ENCODE measurements around the gene WFDC10B. TPM values are rescaled to one million over a fixed set of nuclear protein-coding genes. Genes with fewer than 3 reads are reported as not detected.

WFDC10B gene
- not detected in 5 replicates for total RNA-seq (2022; extraction: Qiagen RNA extraction; ENCODE audit: low read depth)

DNA sequence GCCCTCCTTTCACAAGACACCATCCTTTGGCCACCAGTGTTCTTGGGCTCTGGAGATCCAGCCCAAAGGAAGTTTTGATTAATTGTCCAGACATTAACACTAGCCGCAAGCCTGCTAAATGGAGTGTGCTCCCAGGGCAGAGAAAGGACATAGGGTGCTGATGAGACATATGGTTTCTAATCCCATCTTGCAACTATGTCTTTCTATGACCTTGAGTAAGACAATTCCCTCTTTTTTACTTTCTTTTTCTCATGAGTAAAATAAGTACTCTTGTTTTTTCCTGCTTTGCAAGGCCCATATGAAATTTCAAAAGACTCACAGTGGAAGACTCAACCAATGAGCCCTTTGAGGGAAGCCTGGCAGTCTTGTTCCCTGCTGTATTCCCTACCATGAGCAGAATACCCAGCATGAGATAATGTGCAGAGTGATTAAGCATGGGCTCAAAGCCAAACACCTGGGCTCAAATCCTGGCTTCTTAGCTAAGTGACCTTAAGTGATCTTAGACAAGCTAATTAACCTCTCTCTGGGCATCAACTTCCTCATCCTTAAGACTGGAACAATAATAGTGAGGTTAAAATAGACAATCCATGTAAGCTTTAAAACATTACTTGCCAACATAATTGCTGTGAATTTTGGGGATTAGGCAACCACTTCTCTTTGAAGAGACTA, at the start of gene WFDC10B:
Gene WFDC10B (minus strand): TSS at position 51 of the 669 bp plus-strand sequence. CDS start 19,027 bp downstream, outside the sequence.

DNA sequence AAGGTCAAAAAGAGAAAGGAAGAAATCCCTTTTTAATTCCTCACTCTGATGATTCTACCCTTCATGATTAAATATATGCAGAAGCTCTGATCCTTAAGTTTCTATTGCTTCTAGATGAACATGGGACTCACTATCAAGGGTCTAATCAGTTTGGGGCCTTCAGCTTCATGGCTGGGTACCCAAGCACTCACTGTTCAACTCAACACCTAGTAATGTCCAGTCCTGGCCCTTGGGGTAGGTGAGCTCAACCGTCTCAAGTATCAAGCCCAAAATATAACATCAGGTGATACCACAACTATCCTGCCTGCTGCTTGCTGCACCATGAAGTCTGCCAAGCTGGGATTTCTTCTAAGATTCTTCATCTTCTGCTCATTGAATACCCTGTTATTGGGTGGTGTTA, 17.2 kb upstream of the WFDC10B start, which contains the start of gene SPINT4:
Gene SPINT4 (plus strand): TSS at position 301 of the 400 bp plus-strand sequence. CDS start 21 bp downstream, at position 322.

DNA sequence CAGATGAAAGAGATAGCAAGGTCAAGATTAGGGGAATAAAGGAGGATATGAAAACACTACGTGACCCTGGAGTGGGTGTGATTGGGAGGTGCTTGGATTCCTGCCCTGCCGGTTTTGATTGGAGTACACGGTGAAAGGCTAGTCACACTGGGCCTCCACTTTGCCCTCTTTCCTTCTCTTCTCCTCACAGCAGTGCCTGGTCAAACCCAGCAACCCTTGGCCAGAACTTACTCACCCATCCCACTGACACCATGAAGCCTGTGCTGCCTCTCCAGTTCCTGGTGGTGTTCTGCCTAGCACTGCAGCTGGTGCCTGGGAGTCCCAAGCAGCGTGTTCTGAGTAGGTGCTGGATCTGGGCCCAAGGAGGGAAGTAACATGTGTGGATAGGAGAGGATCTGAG, 2.9 kb downstream of the WFDC10B start, which contains the start of gene WFDC13:
Gene WFDC13 (plus strand): TSS at position 166 of the 400 bp plus-strand sequence. CDS start 86 bp downstream, at position 252.

DNA sequence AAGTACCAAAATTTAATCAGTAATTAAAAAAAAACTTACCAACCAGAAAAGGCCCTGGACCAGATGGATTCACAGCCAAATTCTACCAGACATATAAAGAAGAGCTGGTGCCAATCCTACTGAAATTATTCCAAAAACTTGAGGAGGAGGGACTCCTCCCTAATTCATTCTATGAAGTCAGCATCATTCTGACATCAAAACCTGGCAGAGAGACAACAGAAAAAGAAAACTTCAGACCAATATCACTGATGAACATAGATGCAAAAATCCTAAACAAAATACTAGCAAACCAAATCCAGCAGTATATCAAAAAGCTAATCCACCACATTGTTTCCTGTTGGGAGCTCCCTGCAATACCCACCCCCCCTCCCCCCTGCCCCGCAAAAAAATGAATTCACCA, 34.7 kb downstream of the WFDC10B start, which contains the start of gene WFDC11:
Gene WFDC11 (minus strand): TSS at position 101 of the 400 bp plus-strand sequence. CDS start 19,639 bp downstream, outside the sequence.

Other genes starting within 250 kb of the WFDC10B start
- gene WFDC2, start 235.3 kb downstream of the WFDC10B start, total RNA-seq (2022; extraction: Qiagen RNA extraction; ENCODE audit: low read depth) = 0.11 TPM in 1 of 5 replicates, not detected in the others
- not detected in 5 replicates for gene SPINT3, start 189.4 kb downstream of the WFDC10B start, total RNA-seq (2022; extraction: Qiagen RNA extraction; ENCODE audit: low read depth)
- not detected in 5 replicates for gene WFDC6, start 165.5 kb downstream of the WFDC10B start, total RNA-seq (2022; extraction: Qiagen RNA extraction; ENCODE audit: low read depth)
- not detected in 5 replicates for gene EPPIN, start 157.6 kb downstream of the WFDC10B start, total RNA-seq (2022; extraction: Qiagen RNA extraction; ENCODE audit: low read depth)
- gene WFDC8, start 125.7 kb downstream of the WFDC10B start, total RNA-seq (2022; extraction: Qiagen RNA extraction; ENCODE audit: low read depth) = not detected in 5 replicates
- not detected in 5 replicates for gene WFDC10A, start 75.3 kb downstream of the WFDC10B start, total RNA-seq (2022; extraction: Qiagen RNA extraction; ENCODE audit: low read depth)
- not detected in 5 replicates for gene WFDC9, start 73.7 kb downstream of the WFDC10B start, total RNA-seq (2022; extraction: Qiagen RNA extraction; ENCODE audit: low read depth)
- not detected in 5 replicates for gene WFDC11, start 34.8 kb downstream of the WFDC10B start, total RNA-seq (2022; extraction: Qiagen RNA extraction; ENCODE audit: low read depth)
- not detected in 5 replicates for gene WFDC13, start 3.0 kb downstream of the WFDC10B start, total RNA-seq (2022; extraction: Qiagen RNA extraction; ENCODE audit: low read depth)
- not detected in 5 replicates for gene SPINT4, start 17.3 kb upstream of the WFDC10B start, total RNA-seq (2022; extraction: Qiagen RNA extraction; ENCODE audit: low read depth)
- gene WFDC3, start 86.9 kb upstream of the WFDC10B start, total RNA-seq (2022; extraction: Qiagen RNA extraction; ENCODE audit: low read depth) = not detected in 5 replicates
- 32.5 to 38.5 TPM (median 37.6 TPM) in 5 replicates for gene DNTTIP1, start 86.9 kb upstream of the WFDC10B start, total RNA-seq (2022; extraction: Qiagen RNA extraction; ENCODE audit: low read depth)
- 235 to 274 TPM (median 255 TPM) in 5 replicates for gene UBE2C, start 107.6 kb upstream of the WFDC10B start, total RNA-seq (2022; extraction: Qiagen RNA extraction; ENCODE audit: low read depth)
- 0.21 to 0.22 TPM in 2 of 5 replicates, not detected in the others for gene TNNC2, start 122.3 kb upstream of the WFDC10B start, total RNA-seq (2022; extraction: Qiagen RNA extraction; ENCODE audit: low read depth)
- 8.7 to 13.2 TPM (median 11.3 TPM) in 5 replicates for gene SNX21, start 128.8 kb upstream of the WFDC10B start, total RNA-seq (2022; extraction: Qiagen RNA extraction; ENCODE audit: low read depth)
- gene ACOT8, start 152.4 kb upstream of the WFDC10B start, total RNA-seq (2022; extraction: Qiagen RNA extraction; ENCODE audit: low read depth) = 17.6 to 21.5 TPM (median 20.3 TPM) in 5 replicates
- gene ZSWIM3, start 152.6 kb upstream of the WFDC10B start, total RNA-seq (2022; extraction: Qiagen RNA extraction; ENCODE audit: low read depth) = 1.5 to 1.8 TPM (median 1.7 TPM) in 5 replicates
- 5.4 to 7.1 TPM (median 6.5 TPM) in 5 replicates for gene ZSWIM1, start 176.2 kb upstream of the WFDC10B start, total RNA-seq (2022; extraction: Qiagen RNA extraction; ENCODE audit: low read depth)
- 0.34 to 0.87 TPM (median 0.70 TPM) in 5 replicates for gene SPATA25, start 182.6 kb upstream of the WFDC10B start, total RNA-seq (2022; extraction: Qiagen RNA extraction; ENCODE audit: low read depth)
- 0.79 to 1.7 TPM (median 1.1 TPM) in 5 replicates for gene NEURL2, start 186.2 kb upstream of the WFDC10B start, total RNA-seq (2022; extraction: Qiagen RNA extraction; ENCODE audit: low read depth)
- gene CTSA, start 186.3 kb upstream of the WFDC10B start, total RNA-seq (2022; extraction: Qiagen RNA extraction; ENCODE audit: low read depth) = 104 to 133 TPM (median 122 TPM) in 5 replicates
- gene PLTP, start 207.1 kb upstream of the WFDC10B start, total RNA-seq (2022; extraction: Qiagen RNA extraction; ENCODE audit: low read depth) = 1.7 to 2.4 TPM (median 2.0 TPM) in 5 replicates
- 27.7 to 37.0 TPM (median 32.2 TPM) in 5 replicates for gene PCIF1, start 229.7 kb upstream of the WFDC10B start, total RNA-seq (2022; extraction: Qiagen RNA extraction; ENCODE audit: low read depth)

Data from A549 treated with CpdA at 1 μM for 4 hours (cell line).